SH-SY5Y (cell line): Measurements from ENCODE around the gene SMIM10.

Experiments
- GATA2 ChIP-seq: IDR thresholded peaks from 2 replicates; pipeline ENCODE4 v1.6.1; 2011; ENCODE audit warnings: mild to moderate bottlenecking, low read depth, low read length
- GATA3 ChIP-seq: IDR thresholded peaks from 2 replicates; pipeline ENCODE4 v1.6.1; 2011; ENCODE audit warnings: low read depth, mild to moderate bottlenecking, low read length, moderate library complexity

DNA sequence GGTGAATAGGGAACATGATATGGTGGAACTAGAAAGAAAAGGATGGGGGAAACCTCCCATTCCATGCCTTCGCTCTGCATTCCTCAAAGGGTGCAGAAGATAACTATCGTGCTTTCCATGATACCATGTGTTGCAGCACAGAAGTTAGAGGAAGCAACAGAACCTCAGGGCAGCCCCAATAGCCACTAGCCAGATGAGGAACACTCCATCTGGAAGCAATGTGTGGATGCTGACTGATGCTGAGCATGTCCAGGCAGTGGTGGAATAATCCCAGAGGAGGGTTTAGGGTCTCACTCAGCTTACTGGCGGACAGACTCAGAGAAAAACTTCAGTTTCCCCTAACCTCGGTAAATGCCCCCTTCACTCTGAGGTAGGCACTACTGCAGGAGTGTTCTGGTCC lies 7.5 kb downstream of the SMIM10 start:
- TF ChIP-seq GATA2, result no peak
- no peak for TF ChIP-seq GATA3
